PC-3 (cell line): ENCODE results near the gene HMHB1.

Experiments used
- EZH2 ChIP-seq: fragments of 300-600 bp; sonication (generic); IDR thresholded peaks from one replicate; pipeline ENCODE4 v1.6.1; 2017; ENCODE audit warnings: antibody characterized with exemption, mild to moderate bottlenecking, low read length; ENCODE audit not compliant: unreplicated experiment
- EZH2phosphoT487 ChIP-seq: fragments of 300-600 bp; sonication (generic); IDR thresholded peaks from 2 replicates; pipeline ENCODE4 v1.6.1; 2018; ENCODE audit warnings: mild to moderate bottlenecking, antibody characterized with exemption, low read length, borderline replicate concordance
- TF ChIP-seq, protein P1 (sequence below): fragments of 300-600 bp; sonication (generic); conservative IDR thresholded peaks from 2 replicates; pipeline ENCODE4 v1.5.1; 2017; ENCODE audit warnings: antibody characterized with exemption, low read depth, mild to moderate bottlenecking, low read length

DNA sequence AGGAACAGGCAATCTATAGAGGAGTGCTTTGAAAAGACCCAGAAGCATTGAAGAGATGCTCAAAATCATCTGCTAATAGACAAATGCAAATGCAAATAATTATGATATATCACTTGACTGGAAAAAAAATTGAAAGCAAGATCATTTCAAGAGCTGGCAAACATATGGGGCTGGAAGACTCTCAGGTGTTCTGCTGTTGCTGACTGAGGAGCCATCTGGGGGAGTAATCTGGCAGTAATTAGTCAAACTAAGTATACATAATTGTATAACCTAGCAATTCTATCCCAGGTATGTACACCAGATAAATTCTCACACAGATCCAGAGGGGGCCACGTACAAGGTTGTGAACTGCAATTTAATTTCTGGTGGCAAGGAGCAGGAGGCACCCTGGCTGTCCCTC is 4.6 kb upstream of the HMHB1 start:
- TF ChIP-seq, protein P1, sequence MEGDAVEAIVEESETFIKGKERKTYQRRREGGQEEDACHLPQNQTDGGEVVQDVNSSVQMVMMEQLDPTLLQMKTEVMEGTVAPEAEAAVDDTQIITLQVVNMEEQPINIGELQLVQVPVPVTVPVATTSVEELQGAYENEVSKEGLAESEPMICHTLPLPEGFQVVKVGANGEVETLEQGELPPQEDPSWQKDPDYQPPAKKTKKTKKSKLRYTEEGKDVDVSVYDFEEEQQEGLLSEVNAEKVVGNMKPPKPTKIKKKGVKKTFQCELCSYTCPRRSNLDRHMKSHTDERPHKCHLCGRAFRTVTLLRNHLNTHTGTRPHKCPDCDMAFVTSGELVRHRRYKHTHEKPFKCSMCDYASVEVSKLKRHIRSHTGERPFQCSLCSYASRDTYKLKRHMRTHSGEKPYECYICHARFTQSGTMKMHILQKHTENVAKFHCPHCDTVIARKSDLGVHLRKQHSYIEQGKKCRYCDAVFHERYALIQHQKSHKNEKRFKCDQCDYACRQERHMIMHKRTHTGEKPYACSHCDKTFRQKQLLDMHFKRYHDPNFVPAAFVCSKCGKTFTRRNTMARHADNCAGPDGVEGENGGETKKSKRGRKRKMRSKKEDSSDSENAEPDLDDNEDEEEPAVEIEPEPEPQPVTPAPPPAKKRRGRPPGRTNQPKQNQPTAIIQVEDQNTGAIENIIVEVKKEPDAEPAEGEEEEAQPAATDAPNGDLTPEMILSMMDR: no peak
- TF ChIP-seq EZH2phosphoT487 (no peak), EZH2 (no peak)
